GM23338 (cell line): ENCODE measurements around the gene CHRM5.

ENCODE experiments used
- CREB1 ChIP-seq: fragments of 250-450 bp; sonication (Bioruptor Pico); IDR thresholded peaks from 2 replicates; pipeline ENCODE4 v1.5.0; 2020; ENCODE audit warnings: low read depth, mild to moderate bottlenecking, moderate library complexity
- CTCF ChIP-seq, 2 experiments: fragments of 200-600 bp in 1 of 2; sonication (generic) in 1 of 2; conservative IDR thresholded peaks; 2 replicates each; pipeline versions ENCODE4 v1.5.1 to v1.6.1; 2016 to 2017; ENCODE audit warnings: antibody characterized with exemption in 2 of 2, low read depth in 2 of 2, mild to moderate bottlenecking in 2 of 2, moderate library complexity in 1 of 2
- EZH2 ChIP-seq: fragments of 200-600 bp; sonication (generic); IDR thresholded peaks from one replicate; pipeline ENCODE4 v1.8.0; 2017; ENCODE audit warnings: antibody characterized with exemption, mild to moderate bottlenecking, low read depth; ENCODE audit not compliant: unreplicated experiment
- EZH2phosphoT487 ChIP-seq: fragments of 200-600 bp; sonication (generic); IDR thresholded peaks from one replicate; pipeline ENCODE4 v1.8.1; 2018; ENCODE audit warnings: antibody characterized with exemption; ENCODE audit not compliant: unreplicated experiment
- JUNB ChIP-seq: IDR thresholded peaks from one replicate; pipeline ENCODE4 v1.6.1; 2016; ENCODE audit warnings: antibody characterized with exemption; ENCODE audit not compliant: unreplicated experiment
- POLR2AphosphoS5 ChIP-seq: IDR thresholded peaks from 2 replicates; pipeline ENCODE4 v1.6.1; 2016; ENCODE audit warnings: antibody characterized with exemption, low read depth
- REST ChIP-seq: IDR thresholded peaks from one replicate; pipeline ENCODE4 v1.6.1; 2018; ENCODE audit warnings: antibody characterized with exemption; ENCODE audit not compliant: unreplicated experiment
- ZNF114 ChIP-seq: fragments of 250-450 bp; sonication (Bioruptor Pico); IDR thresholded peaks from 2 replicates; pipeline ENCODE4 v1.5.0; 2020; ENCODE audit warnings: mild to moderate bottlenecking, moderate library complexity
- ZNF331 ChIP-seq: fragments of 250-450 bp; sonication (Bioruptor Pico); IDR thresholded peaks from 2 replicates; pipeline ENCODE4 v1.5.0; 2020; ENCODE audit warnings: low read depth, mild to moderate bottlenecking, moderate library complexity

- TF ChIP-seq CTCF (conservative IDR thresholded peaks at IDR 0.05; ENCODE audit: low read depth in 2 of 2) (no peak), ZNF331 (CRISPR knock-in tag) (no peak), POLR2AphosphoS5 (no peak), EZH2 (no peak), CREB1 (CRISPR knock-in tag) (no peak), EZH2phosphoT487 (no peak), JUNB (no peak), REST (no peak), ZNF114 (no peak)
These were observed 96.1 kb downstream of the CHRM5 start for GRCh38 chr15:34064438-34064837.
